Vagina (tissue), 2 donors: Measurements from ENCODE around the gene RALA. TPM values are rescaled to one million over a fixed set of nuclear protein-coding genes. Genes with fewer than 3 reads are reported as not detected.

Experiments
- DNase-seq, 2 donors: peaks; one replicate each; pipeline ENCODE4 v3.0.0-alpha.2; 2017; ENCODE audit errors: extremely low spot score in 2 of 2
- H3K27ac ChIP-seq: fragments of 200-600 bp; sonication (generic); one replicate; pipeline ENCODE4 v1.5.1; 2019
- H3K27me3 ChIP-seq: fragments of 200-600 bp; sonication (generic); one replicate; pipeline ENCODE4 v1.5.1; 2019
- H3K36me3 ChIP-seq, 2 donors: fragments of 200-600 bp; sonication (generic); one replicate each; pipeline ENCODE4 v1.5.1; 2017 to 2019
- H3K4me1 ChIP-seq: fragments of 200-600 bp; sonication (generic); one replicate; pipeline ENCODE4 v1.5.1; 2019
- H3K4me3 ChIP-seq, 2 donors: fragments of 200-600 bp; sonication (generic); 1 replicate in 1 of 2; 2 replicates in 1 of 2; pipeline ENCODE4 v1.5.1; 2016 to 2019
- H3K9me3 ChIP-seq: fragments of 200-600 bp; sonication (generic); one replicate; pipeline ENCODE4 v1.5.1; 2019
- CTCF ChIP-seq, 3 experiments: fragments of 450-650 bp in 2 of 3; fragments of 200-600 bp in 1 of 3; sonication (generic) in 1 of 3; IDR thresholded peaks; one replicate each; pipeline ENCODE4 v1.5.1; 2017 to 2019; ENCODE audit warnings: antibody characterized with exemption in 3 of 3, mild to moderate bottlenecking in 2 of 3, moderate library complexity in 2 of 3
- POLR2A ChIP-seq, 2 donors: fragments of 450-650 bp; IDR thresholded peaks; one replicate each; pipeline ENCODE4 v1.6.1; 2017; ENCODE audit warnings: antibody characterized with exemption in 2 of 2, mild to moderate bottlenecking in 2 of 2, moderate library complexity in 2 of 2
- POLR2AphosphoS5 ChIP-seq, 2 donors: sonication (generic); formaldehyde crosslinking; IDR thresholded peaks; one replicate each; pipeline ENCODE4 v1.9.0; 2017; ENCODE audit warnings: antibody characterized with exemption in 2 of 2, mild to moderate bottlenecking in 2 of 2, low read depth in 1 of 2; ENCODE audit not compliant: insufficient read depth in 1 of 2
- intact Hi-C: fragments of 100-400 bp; cut with DNase I; formaldehyde crosslinking; loops from one replicate; pipeline ENCODE4 v1.15.1; 2023
- total RNA-seq: library from RNA; depleted of rRNA; stranded (reverse); fragments of >200 nt; gene quantifications from one replicate; pipeline ENCODE4 v1.2.3, GENCODE V29; 2016

RALA gene
- total RNA-seq, 1 donor from 2014 or later: 20.1 TPM

- Histone ChIP-seq H3K27me3 (no peaks in the 10 kb centered on the region), H3K4me1 (peaks cover 18% of the 10 kb centered on the region), H3K4me3 (peak overlapping the region in 1 of 2 donors; percentile 12), H3K27ac (peak overlapping the region; percentile 51), H3K36me3 (no peaks in the 10 kb centered on the region), H3K9me3 (no peaks in the 10 kb centered on the region)
- intact Hi-C loops: no loop called here
- TF ChIP-seq POLR2AphosphoS5 (IDR thresholded peaks at IDR 0.05; ENCODE audit: insufficient read depth in 1 of 2, low read depth in 1 of 2) (no peak), CTCF (IDR thresholded peaks at IDR 0.05) (no peak), POLR2A (IDR thresholded peaks at IDR 0.05) (no peak)
- no peak for DNase-seq
Measured at GRCh38 chr7:39754326-39755120, 131.2 kb downstream of the RALA start.

GRCh38 chr7:39757604-39758003 is 134.2 kb downstream of the RALA start:
- intact Hi-C loops: no loop called here
- no peaks in the 10 kb centered on the region for H3K27me3 ChIP-seq
- no peak for DNase-seq
- H3K27ac ChIP-seq: no peak overlapping the region
- TF ChIP-seq POLR2A (IDR thresholded peaks at IDR 0.05): no peak
- TF ChIP-seq CTCF (IDR thresholded peaks at IDR 0.05): no peak
- no peak for TF ChIP-seq POLR2AphosphoS5 (IDR thresholded peaks at IDR 0.05; ENCODE audit: insufficient read depth in 1 of 2, low read depth in 1 of 2)
- no peaks in the 10 kb centered on the region for H3K36me3 ChIP-seq
- H3K4me3 ChIP-seq: no peak overlapping the region
- H3K4me1 ChIP-seq: peaks cover 33% of the 10 kb centered on the region
- no peaks in the 10 kb centered on the region for H3K9me3 ChIP-seq

Other genes starting within 250 kb of the RALA start
- gene YAE1, start 57.2 kb upstream of the RALA start, total RNA-seq: 5.6 TPM